ENCODE measurements around the gene OR51T1. TPM values are rescaled to one million over a fixed set of nuclear protein-coding genes. Genes with fewer than 3 reads are reported as not detected.
"Not testable (repeated sequence)": the region's sequence is repeated elsewhere in the genome, so short reads cannot be mapped to it uniquely, and the experiment has no call there.

Gene OR51T1
- total RNA-seq: not detected in 2 replicates

GRCh38 chr11:4881860-4882500 is at the start of gene OR51T1:
Gene OR51T1 (plus strand): TSS chr11:4881900. CDS start chr11:4881900, 0 bp downstream.
- TF ChIP-seq CTCF (IDR thresholded peaks at IDR 0.05; ENCODE audit: insufficient read depth, low read depth, low read length): no peak
- DNase-seq (ENCODE audit: low read depth): peak; percentile 6
- no peak within 1 kb of the TSS for H3K4me3 ChIP-seq (ENCODE audit: low read depth, low read length)

- no peak for DNase-seq (ENCODE audit: low read depth)
- no peak for TF ChIP-seq CTCF (IDR thresholded peaks at IDR 0.05; ENCODE audit: insufficient read depth, low read depth, low read length)
- H3K4me3 ChIP-seq (ENCODE audit: low read depth, low read length): no peak overlapping the region
Measured at GRCh38 chr11:4839851-4840549, 41.7 kb upstream of the OR51T1 start.

- no peak within 1 kb of the TSS for H3K4me3 ChIP-seq (ENCODE audit: low read depth, low read length)
- no peak for DNase-seq (ENCODE audit: low read depth)
- TF ChIP-seq CTCF (IDR thresholded peaks at IDR 0.05; ENCODE audit: insufficient read depth, low read depth, low read length): no peak
Measured at GRCh38 chr11:4848908-4849532, 32.7 kb upstream of the OR51T1 start, which contains the start of gene OR51S1. Gene OR51S1 (minus strand): TSS chr11:4849208. CDS start chr11:4849208, 0 bp downstream.

- no peak for TF ChIP-seq CTCF (IDR thresholded peaks at IDR 0.05; ENCODE audit: insufficient read depth, low read depth, low read length)
- no peak overlapping the region for H3K4me3 ChIP-seq (ENCODE audit: low read depth, low read length)
- peak; percentile 5 for DNase-seq (ENCODE audit: low read depth)
Measured at GRCh38 chr11:4851033-4851432, 30.7 kb upstream of the OR51T1 start.

- not testable (repeated sequence) for DNase-seq (ENCODE audit: low read depth)
Measured at GRCh38 chr11:4854286-4854685, 27.4 kb upstream of the OR51T1 start.

GRCh38 chr11:4862447-4863236 is 19.1 kb upstream of the OR51T1 start:
- H3K4me3 ChIP-seq (ENCODE audit: low read depth, low read length): no peak overlapping the region
- DNase-seq (ENCODE audit: low read depth): no peak
- no peak for TF ChIP-seq CTCF (IDR thresholded peaks at IDR 0.05; ENCODE audit: insufficient read depth, low read depth, low read length)

More at GRCh38 chr11:4854286-4854685, 27.4 kb upstream of the OR51T1 start:
- not testable (repeated sequence) for H3K4me3 ChIP-seq (ENCODE audit: low read depth, low read length)

Measured in fibroblast of villous mesenchyme (primary cell).